Fibroblast of pulmonary artery (primary cell): Measurements from ENCODE around the gene RETN.

Experiments used
- DNase-seq: peaks from one replicate; pipeline ENCODE4 v3.0.0-alpha.2; 2010; ENCODE audit warnings: low read depth
- H3K4me3 ChIP-seq: replicated peaks from 2 replicates; pipeline ENCODE4 v1.5.1; 2011; ENCODE audit warnings: low read depth, mild to moderate bottlenecking, control low read depth, low read length, moderate library complexity
- CTCF ChIP-seq: IDR thresholded peaks from 2 replicates; pipeline ENCODE4 v1.5.1; 2011; ENCODE audit warnings: mild to moderate bottlenecking, control low read depth, low read length, inconsistent platforms; ENCODE audit errors: missing control alignments

Gene RETN

GRCh38 chr19:7668842-7669241 is at the start of gene RETN:
TSS of gene RETN (plus strand) at chr19:7669049. CDS start at chr19:7669327, 278 bp downstream.
- no peak for DNase-seq
- no peak for TF ChIP-seq CTCF
- H3K4me3 ChIP-seq, result no peak within 1 kb of the TSS

GRCh38 chr19:7619671-7620441 is 49.0 kb upstream of the RETN start:
- TF ChIP-seq CTCF, result no peak
- H3K4me3 ChIP-seq, result no peak overlapping the region
- DNase-seq, result no peak

- TF ChIP-seq CTCF, result no peak
- no peak overlapping the region for H3K4me3 ChIP-seq
- no peak for DNase-seq
Measured at GRCh38 chr19:7620442-7621412, 48.1 kb upstream of the RETN start.

GRCh38 chr19:7622933-7623685 is 45.7 kb upstream of the RETN start:
- DNase-seq, result no peak
- TF ChIP-seq CTCF, result no peak
- H3K4me3 ChIP-seq, result no peak overlapping the region

- TF ChIP-seq CTCF, result no peak
- no peak overlapping the region for H3K4me3 ChIP-seq
- no peak for DNase-seq
Measured at GRCh38 chr19:7623725-7624603, 44.9 kb upstream of the RETN start.

GRCh38 chr19:7624810-7625209 is 44.0 kb upstream of the RETN start:
- TF ChIP-seq CTCF, result no peak
- no peak overlapping the region for H3K4me3 ChIP-seq
- DNase-seq, result no peak
